HUES48 (cell line): ENCODE data around the gene SUSD4.

ENCODE experiments used
- H3K27ac ChIP-seq: one replicate; pipeline ENCODE4 v1.7.0; 2013; ENCODE audit warnings: low read depth, low read length, inconsistent platforms
- H3K27me3 ChIP-seq: 2 replicates; pipeline ENCODE4 v1.6.1; 2013; ENCODE audit warnings: mild to moderate bottlenecking, low read length; ENCODE audit not compliant: control insufficient read depth, insufficient read depth
- H3K36me3 ChIP-seq: 2 replicates; pipeline ENCODE4 v1.6.1; 2013; ENCODE audit warnings: low read length; ENCODE audit not compliant: control insufficient read depth, insufficient read depth
- H3K4me1 ChIP-seq: 2 replicates; pipeline ENCODE4 v1.6.1; 2013; ENCODE audit warnings: mild to moderate bottlenecking, low read length; ENCODE audit not compliant: control insufficient read depth, insufficient read depth
- H3K4me3 ChIP-seq: 2 replicates; pipeline ENCODE4 v1.5.1; 2013; ENCODE audit warnings: mild to moderate bottlenecking, low read depth, low read length
- H3K9ac ChIP-seq: 2 replicates; pipeline ENCODE4 v1.6.1; 2013; ENCODE audit warnings: mild to moderate bottlenecking, low read depth, low read length, moderate library complexity
- H3K9me3 ChIP-seq: 2 replicates; pipeline ENCODE4 v1.6.1; 2013; ENCODE audit warnings: low read length; ENCODE audit not compliant: control insufficient read depth, insufficient read depth

SUSD4 gene

DNA sequence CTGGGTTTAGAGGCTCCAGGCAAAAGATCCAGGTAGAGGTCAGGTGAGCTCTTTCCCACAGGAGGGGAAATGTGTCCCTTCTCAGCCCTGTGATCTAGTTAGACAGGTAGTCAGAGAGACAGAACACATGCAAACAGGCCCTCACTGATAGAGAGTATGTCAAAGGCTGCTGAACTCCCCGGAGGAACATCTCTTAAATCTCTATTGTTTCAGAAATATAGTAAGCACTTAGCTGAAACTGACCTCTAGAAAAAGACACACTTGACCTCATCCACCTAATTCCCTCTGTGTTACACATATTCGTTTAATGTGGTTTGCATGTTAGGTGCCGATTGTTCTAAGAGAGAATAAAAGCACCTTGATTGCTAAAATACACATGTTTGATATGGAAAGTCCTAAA lies 23.3 kb downstream of the SUSD4 start:
- H3K9me3 ChIP-seq: no peaks in the 10 kb centered on the region
- no peak overlapping the region for H3K4me3 ChIP-seq
- H3K4me1 ChIP-seq: no peaks in the 10 kb centered on the region
- no peaks in the 10 kb centered on the region for H3K36me3 ChIP-seq
- no peak overlapping the region for H3K9ac ChIP-seq
- no peaks in the 10 kb centered on the region for H3K27me3 ChIP-seq
- H3K27ac ChIP-seq: no peak overlapping the region

DNA sequence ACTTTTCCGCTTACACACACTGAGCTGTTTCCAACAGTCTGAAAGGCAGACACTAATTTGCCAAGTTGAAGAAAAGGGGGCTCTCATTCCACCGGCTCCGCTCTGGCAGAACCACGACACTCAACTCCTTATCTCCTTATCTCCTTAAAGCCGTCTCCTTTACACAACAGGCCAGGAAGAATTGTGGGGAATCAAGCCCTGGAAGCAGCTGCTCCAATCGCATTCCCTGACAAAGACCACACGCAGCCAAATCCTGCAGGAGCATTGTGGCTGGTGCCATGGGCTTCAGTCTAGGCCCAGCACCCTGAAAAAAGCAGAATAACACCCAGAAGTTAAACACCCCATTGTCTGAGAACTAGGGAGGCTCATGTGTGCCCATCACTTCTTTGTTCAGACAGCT lies 24.1 kb downstream of the SUSD4 start:
- Histone ChIP-seq H3K9me3 (no peaks in the 10 kb centered on the region), H3K27me3 (no peaks in the 10 kb centered on the region), H3K36me3 (no peaks in the 10 kb centered on the region), H3K4me3 (no peak overlapping the region), H3K4me1 (no peaks in the 10 kb centered on the region), H3K27ac (no peak overlapping the region), H3K9ac (no peak overlapping the region)

DNA sequence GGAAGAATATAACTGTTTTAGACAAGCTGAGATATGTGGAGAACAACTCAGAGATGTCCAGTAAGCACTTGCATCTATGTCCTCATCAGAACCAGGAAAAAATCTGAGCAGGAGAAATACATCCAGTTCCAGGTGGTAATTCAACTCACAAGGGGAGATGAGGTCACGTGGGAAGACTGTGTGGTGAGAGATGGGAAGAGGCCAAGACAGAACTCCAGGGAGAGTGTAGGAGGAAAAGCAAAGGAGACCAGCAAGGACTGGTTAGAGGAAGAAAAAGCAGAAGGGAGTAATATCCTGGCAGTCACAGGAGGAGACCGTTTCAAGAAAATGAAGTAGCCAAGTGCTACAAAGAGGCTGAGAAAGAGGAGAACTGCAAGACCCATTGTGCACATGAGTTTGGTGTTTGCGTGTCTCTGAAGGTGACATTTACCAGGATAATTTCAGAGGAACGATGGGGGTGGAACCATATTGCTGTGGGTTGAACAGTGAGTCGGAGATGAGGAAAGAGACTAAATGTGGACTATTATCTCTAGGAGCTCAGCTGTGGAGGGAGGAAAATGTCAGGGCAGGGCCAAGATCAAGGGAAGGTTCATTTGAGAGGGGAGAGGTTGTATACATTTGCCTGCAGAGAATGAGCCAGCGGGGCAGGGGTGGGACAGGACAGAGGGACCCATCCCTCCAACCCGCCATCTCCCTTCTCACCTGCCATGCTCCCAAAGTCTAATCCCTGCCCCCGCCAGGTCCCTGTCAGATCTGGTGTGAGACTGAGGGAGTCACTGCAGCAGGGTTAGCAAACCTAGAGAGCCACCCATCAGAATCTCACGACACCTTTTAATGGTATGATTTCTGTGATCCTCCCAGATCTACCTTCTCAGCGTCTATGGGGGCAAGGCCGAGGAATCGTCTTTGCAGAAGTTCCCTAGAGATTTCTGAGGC lies 24.9 kb downstream of the SUSD4 start:
- Histone ChIP-seq H3K9me3 (no peaks in the 10 kb centered on the region), H3K27me3 (no peaks in the 10 kb centered on the region), H3K36me3 (no peaks in the 10 kb centered on the region), H3K4me1 (no peaks in the 10 kb centered on the region), H3K27ac (no peak overlapping the region), H3K4me3 (no peak overlapping the region), H3K9ac (no peak overlapping the region)

DNA sequence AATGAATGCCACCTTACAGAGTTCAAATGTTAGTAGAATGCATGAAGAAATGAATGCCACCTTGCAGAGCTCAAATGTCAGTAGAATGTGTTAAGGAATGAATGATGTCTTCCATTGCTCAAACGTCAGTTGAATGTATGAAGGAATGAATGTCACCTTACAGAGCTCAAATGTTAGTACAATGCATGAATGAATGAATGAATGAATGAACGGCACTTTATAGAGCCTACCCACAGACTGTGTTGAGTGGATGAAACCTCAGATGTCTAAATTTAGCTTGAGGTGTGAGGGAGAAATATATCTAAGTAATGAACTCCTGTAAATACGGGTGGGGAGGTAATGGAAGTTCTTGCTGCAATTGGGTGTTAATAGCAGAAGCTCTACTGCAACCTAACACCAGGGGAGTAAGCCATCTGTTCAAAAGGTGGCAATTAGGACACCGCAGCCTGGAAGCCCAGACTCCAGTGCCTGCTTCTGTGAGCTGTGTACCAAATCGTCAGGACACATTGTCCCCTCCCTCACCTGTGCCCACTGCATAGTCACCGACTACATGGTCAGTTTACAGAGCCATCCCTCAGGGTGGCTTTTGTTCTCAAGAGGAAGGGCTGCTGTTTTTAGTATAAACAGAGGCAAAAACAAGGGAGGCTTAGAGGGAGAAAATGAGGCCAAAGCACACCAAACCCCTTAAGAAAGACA lies 26.7 kb downstream of the SUSD4 start:
- no peaks in the 10 kb centered on the region for H3K4me1 ChIP-seq
- H3K27me3 ChIP-seq: no peaks in the 10 kb centered on the region
- no peaks in the 10 kb centered on the region for H3K9me3 ChIP-seq
- H3K36me3 ChIP-seq: no peaks in the 10 kb centered on the region
- no peak overlapping the region for H3K27ac ChIP-seq
- H3K9ac ChIP-seq: no peak overlapping the region
- no peak overlapping the region for H3K4me3 ChIP-seq

DNA sequence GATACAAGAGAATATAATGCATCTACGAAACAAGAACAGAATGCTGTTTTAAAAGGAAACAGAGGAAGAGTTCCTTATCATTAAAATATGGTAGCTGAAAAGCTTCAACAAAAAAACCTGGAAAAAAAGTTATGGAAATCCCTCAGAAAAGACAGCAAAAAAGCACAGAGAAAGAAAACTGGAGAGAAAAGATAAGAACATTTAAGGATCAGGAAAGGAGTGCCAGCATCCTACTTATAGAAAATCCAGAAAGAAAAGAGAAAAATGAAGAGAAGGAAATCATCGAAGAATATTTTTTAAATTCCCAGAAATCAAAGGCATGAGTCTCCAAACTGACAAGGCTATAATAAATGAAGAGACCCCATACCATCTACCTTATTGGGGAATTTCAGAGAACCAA lies 29.8 kb downstream of the SUSD4 start:
- Histone ChIP-seq H3K4me1 (no peaks in the 10 kb centered on the region), H3K36me3 (no peaks in the 10 kb centered on the region), H3K27ac (no peak overlapping the region), H3K9ac (no peak overlapping the region), H3K27me3 (no peaks in the 10 kb centered on the region), H3K9me3 (no peaks in the 10 kb centered on the region), H3K4me3 (no peak overlapping the region)

DNA sequence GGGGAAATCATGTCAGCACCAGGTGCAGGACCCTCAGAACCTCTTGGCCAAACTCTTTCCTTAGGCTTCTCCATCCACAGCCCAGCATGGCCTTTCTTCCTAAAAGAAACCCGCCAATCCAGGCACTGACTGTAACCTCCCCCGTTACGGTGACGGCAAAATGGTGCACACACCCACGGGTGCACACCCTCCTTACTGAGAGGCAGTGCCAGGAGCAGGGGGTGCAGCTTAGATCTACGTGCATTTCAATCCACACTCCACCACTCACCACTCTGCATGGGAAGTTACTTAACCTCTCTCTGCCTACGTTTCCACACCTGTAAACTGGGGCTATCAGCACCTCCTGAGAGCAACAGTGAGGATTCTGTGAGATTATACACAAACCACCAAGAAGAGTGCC lies 31.0 kb downstream of the SUSD4 start:
- no peak overlapping the region for H3K4me3 ChIP-seq
- H3K4me1 ChIP-seq: no peaks in the 10 kb centered on the region
- no peaks in the 10 kb centered on the region for H3K9me3 ChIP-seq
- H3K9ac ChIP-seq: no peak overlapping the region
- H3K36me3 ChIP-seq: no peaks in the 10 kb centered on the region
- H3K27me3 ChIP-seq: no peaks in the 10 kb centered on the region
- no peak overlapping the region for H3K27ac ChIP-seq

DNA sequence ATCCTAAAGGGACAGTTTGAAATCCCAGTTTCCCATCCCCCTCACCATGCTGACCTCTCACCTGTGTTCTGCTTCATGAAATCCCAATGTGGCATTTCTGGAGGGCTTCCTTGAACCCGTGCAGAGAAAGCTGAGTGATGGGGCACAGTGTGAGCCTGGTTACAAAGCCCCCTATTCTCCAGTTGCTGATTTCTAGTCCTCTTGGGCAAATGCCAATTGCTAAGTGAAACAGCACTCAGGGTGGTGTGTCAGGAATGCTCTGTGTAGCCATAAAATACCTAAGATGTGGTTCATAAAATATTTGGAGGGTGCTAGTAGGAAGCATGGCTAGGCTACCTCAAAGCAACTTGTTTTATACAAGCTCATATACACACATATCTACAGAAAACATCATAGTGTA lies 32.0 kb downstream of the SUSD4 start:
- Histone ChIP-seq H3K27ac (no peak overlapping the region), H3K9me3 (no peaks in the 10 kb centered on the region), H3K4me3 (no peak overlapping the region), H3K27me3 (no peaks in the 10 kb centered on the region), H3K36me3 (no peaks in the 10 kb centered on the region), H3K4me1 (no peaks in the 10 kb centered on the region), H3K9ac (no peak overlapping the region)

DNA sequence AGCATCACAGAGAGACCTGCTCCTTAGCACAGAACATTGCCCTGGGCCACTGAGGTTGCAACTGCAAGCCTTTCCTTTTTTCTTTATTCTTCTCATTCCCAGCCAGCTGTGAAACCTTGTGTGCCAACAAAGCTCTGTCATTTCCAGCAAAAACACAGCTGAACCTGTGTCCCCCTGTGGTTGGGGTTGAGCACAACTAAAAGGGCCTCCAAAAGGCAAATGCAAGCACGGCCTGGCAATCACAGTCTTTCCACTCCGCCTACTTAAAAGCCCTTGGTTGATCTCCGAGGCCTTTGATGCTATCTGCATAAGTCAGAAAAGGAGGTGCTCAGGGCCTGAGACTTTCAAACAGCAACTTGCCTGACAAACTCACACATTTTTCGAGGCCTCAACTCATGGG lies 32.7 kb downstream of the SUSD4 start:
- Histone ChIP-seq H3K4me1 (no peaks in the 10 kb centered on the region), H3K27ac (no peak overlapping the region), H3K27me3 (no peaks in the 10 kb centered on the region), H3K9me3 (no peaks in the 10 kb centered on the region), H3K4me3 (no peak overlapping the region), H3K9ac (no peak overlapping the region), H3K36me3 (no peaks in the 10 kb centered on the region)

DNA sequence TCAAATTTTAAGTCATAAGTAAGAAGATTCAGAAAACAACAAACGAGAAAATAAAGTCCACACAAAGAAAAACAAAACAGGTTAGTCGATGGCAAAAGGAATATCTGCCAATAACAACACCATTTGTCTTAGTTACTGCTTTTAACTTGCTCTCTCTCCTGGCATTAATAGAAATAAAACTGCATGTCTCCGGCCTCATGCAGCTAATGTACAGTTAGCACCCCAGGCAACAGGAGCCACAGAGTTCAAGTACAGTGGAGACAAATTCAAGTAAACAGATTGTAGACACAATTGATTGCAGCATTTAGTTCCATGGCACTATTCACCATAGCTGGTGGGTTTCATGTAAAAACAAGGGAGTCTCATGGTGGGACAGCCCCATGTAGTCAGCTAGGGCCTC lies 33.5 kb downstream of the SUSD4 start:
- Histone ChIP-seq H3K27me3 (no peaks in the 10 kb centered on the region), H3K4me3 (no peak overlapping the region), H3K9ac (no peak overlapping the region), H3K9me3 (no peaks in the 10 kb centered on the region), H3K4me1 (no peaks in the 10 kb centered on the region), H3K36me3 (no peaks in the 10 kb centered on the region), H3K27ac (no peak overlapping the region)

DNA sequence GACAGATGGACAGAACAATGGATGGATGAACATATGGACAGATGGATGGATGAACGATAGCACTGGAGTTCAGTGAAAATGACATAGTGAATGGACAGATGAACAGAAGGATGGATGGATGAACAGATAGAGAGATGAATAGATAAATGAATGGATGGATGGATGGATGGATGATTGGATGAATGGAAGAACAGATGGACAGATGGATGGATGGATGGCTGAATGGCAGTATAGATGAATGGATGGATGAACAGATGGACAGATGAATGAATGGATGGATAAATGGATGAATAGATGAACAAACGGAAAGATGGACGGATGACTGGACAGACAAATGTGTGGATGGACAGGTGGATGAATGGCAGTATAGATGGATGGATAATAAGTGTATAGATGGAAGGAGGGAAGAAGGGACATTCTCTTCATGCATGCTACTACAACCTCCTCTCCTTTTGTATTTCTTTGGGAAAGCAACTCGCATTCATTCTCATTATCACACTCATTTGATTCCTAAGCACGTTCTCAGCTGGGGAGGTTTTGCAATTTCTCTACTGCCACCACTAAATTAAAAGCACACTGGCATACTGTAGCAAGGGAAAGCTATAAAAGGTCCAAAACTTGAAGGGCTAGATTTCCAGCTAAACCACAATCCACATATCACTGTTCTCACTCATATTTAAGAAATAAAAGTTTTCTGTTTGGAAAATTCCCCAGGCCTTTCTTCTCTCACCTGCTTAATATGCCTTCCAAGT lies 34.1 kb downstream of the SUSD4 start:
- no peaks in the 10 kb centered on the region for H3K36me3 ChIP-seq
- no peak overlapping the region for H3K27ac ChIP-seq
- no peaks in the 10 kb centered on the region for H3K27me3 ChIP-seq
- no peak overlapping the region for H3K4me3 ChIP-seq
- H3K9me3 ChIP-seq: no peaks in the 10 kb centered on the region
- H3K9ac ChIP-seq: no peak overlapping the region
- H3K4me1 ChIP-seq: no peaks in the 10 kb centered on the region

DNA sequence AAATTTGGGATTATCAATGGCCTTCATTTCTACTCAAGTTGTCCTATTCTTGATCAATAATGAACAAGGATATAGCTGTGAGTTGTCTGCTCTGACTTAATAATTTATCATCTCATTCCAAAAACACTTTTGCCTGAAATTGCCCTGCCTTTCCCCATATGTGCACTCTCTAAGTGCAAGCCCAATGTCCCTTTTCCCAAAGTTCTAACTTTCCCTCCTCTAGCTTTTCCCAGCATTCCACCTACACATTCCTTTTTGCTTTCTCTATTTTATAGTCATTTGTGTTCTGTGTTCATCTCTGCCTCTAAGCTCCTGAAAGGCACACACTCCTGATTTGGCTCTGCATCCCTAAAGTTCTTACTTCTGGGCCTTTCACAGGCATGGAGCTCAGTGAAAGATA lies 34.7 kb downstream of the SUSD4 start:
- no peaks in the 10 kb centered on the region for H3K4me1 ChIP-seq
- H3K36me3 ChIP-seq: no peaks in the 10 kb centered on the region
- H3K27ac ChIP-seq: no peak overlapping the region
- H3K9ac ChIP-seq: no peak overlapping the region
- H3K27me3 ChIP-seq: no peaks in the 10 kb centered on the region
- no peaks in the 10 kb centered on the region for H3K9me3 ChIP-seq
- no peak overlapping the region for H3K4me3 ChIP-seq
